LHCN-M2 (cell line): ENCODE data around the gene ADAMTS1. TPM values are rescaled to one million over a fixed set of nuclear protein-coding genes. Genes with fewer than 3 reads are reported as not detected.
A peak's percentile ranks its signal among the peaks of the same experiment; 100 is the strongest.
"Not testable (repeated sequence)": the region's sequence is repeated elsewhere in the genome, so short reads cannot be mapped to it uniquely, and the experiment has no call there.

ENCODE experiments used
- DNase-seq: peaks from one replicate; pipeline ENCODE4 v3.0.0-alpha.2; 2012; ENCODE audit warnings: low read depth
- polyA plus RNA-seq: library from polyadenylated mRNA; unstranded; fragments of >200 nt; gene quantifications from one replicate; pipeline ENCODE4 v1.2.1, GENCODE V29; 2012; ENCODE audit warnings: missing spikeins
- total RNA-seq: library from RNA; depleted of rRNA; stranded (reverse); fragments of >200 nt; gene quantifications from 2 replicates; pipeline ENCODE4 v1.2.3, GENCODE V29; 2014; rRNA removed

ADAMTS1 gene
- total RNA-seq: 82.8 and 101 TPM in 2 replicates
- 75.9 TPM for polyA plus RNA-seq

DNA sequence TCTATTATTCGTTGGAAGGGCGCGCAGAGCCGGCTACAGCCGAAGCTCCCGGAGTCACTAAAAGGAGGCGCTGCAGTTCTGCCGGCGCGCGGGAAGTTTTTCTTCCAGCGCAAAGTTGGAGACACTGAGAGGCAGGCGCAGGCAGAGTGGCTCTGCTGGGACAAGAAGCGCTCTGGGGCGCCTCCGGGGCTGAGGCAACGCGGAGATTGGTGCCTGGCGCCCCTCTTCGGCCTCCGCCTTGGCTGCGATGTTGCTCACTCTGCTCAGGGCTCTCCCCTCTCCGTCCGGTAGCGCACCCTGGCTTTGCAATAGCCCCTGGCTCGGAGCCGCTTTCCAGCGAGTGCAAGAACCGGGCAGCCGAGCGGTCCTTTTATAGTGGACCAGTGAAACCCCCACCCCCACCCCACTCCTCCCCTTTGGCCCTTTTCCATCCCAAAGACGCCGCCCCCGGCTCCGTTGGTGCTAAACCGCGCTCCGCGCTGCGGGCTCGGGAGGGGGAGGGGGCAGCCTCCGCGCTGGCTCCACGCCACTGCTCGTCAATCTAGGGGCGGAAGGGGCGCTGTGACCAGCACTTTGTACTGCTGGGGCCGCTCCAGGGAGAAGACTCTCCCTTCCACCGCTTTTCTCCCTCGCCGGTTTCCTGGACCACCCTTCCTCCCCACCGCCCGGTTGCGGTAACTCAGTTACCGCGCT is at the start of gene ADAMTS1:
ADAMTS1 (minus strand) TSS at position 344 of the 693 bp plus-strand sequence. CDS start 455 bp downstream, outside the sequence.
- peak; percentile 90 for DNase-seq

DNA sequence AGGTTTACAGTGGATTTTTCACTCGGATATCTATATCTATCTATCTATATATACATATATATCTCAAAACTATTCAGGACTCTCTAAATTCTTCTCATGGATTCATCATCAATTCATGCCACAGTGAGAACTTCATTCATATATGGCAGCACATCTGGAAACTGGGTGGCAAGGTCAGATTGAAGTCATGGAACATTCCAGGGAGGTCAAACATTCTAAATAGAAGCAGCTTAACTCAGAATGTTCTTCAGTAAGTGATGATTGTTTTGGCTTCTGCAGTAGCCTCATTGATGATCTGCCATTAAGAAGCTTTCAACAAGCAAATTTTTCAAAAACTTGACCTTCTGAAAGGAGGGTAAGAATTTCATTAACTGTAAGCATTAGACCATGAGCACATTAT is 46.9 kb upstream of the ADAMTS1 start:
- no peak for DNase-seq

- no peak for DNase-seq
Measured at GRCh38 chr21:26888931-26889330, 43.7 kb upstream of the ADAMTS1 start.

GRCh38 chr21:26888256-26888655 is 43.0 kb upstream of the ADAMTS1 start:
- peak; percentile 23 for DNase-seq

GRCh38 chr21:26887251-26887650 is 42.0 kb upstream of the ADAMTS1 start:
- DNase-seq: no peak

- no peak for DNase-seq
Measured at GRCh38 chr21:26884436-26884835, 39.2 kb upstream of the ADAMTS1 start.

- no peak for DNase-seq
Measured at GRCh38 chr21:26883768-26884167, 38.6 kb upstream of the ADAMTS1 start.

DNA sequence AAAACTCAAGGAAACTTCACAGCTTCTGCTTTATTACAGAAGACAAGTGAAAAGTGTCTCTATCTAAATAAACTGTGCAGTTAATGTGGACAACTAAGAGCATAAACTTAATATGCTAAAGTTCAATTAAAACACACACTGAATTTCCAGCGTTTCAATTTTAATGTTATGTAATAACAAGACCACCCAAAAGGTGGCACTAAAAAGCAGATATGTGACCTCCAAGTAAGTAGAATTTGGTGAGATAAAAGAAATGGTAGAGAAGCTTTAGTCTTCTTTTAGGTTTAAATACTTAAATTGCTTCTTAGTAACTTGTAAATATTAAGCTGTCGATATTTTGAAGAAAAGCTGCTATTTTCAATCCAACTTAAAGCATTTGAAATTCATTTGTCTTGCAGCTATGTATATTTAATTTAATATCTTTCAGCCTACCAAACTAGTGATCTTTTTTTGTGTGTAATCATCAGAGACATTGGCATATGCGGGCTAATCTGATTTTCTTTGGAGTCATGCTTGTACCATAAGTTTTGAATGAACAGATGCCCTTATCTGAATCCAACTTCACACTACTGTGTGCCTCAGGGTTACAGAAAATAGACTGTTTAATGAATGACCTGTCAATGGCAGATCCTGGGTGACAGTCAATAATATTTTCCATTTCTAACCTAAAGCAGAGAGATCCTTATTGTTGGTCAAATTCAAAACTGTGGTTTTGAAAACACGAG is 36.5 kb upstream of the ADAMTS1 start:
- peak; percentile 33 for DNase-seq

DNA sequence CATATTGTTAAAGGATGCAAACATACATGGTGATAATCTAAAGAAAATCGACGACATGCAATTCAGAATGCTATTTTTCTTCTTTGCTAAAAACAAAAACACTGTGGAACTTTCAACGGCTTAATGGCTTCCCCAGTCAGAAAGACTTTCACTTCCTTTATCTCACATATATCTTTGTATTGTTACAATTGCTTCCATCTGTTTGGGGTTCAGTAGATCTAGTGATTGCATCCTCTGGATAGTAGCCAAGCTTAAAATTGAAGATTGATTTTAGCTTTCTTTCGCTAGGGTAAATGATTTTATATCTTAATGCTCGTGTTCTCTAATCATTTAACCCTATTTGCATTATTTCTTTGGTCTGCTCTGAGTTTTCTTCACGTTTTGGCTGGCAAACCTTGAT is 31.8 kb upstream of the ADAMTS1 start:
- DNase-seq: no peak

GRCh38 chr21:26874347-26874746 is 29.1 kb upstream of the ADAMTS1 start:
- DNase-seq: no peak

GRCh38 chr21:26865857-26866256 is 20.6 kb upstream of the ADAMTS1 start:
- DNase-seq: no peak

DNA sequence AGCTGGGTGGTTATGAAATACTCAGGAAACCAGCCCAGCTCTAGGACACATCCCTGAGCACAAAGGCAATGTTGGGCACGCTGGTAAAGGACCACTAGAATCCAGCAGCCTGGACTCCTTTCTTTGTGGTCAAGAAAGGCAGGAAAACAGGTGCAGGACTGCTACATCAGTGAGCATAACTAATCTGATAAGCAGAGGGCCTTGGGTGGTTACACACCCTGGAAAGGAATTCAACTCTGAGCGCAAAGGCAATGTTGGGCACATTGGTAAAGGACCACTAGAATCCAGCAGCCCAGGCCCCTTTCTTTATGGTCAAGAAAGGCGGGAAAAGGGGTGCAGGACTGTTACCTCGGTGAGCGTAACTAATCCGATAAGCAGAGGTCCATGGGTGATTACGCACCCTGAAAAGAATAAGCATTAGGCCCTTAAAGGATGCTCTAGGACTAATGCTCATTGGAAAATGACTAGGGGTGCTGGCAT is 11.7 kb upstream of the ADAMTS1 start:
- DNase-seq: not testable (repeated sequence)

DNA sequence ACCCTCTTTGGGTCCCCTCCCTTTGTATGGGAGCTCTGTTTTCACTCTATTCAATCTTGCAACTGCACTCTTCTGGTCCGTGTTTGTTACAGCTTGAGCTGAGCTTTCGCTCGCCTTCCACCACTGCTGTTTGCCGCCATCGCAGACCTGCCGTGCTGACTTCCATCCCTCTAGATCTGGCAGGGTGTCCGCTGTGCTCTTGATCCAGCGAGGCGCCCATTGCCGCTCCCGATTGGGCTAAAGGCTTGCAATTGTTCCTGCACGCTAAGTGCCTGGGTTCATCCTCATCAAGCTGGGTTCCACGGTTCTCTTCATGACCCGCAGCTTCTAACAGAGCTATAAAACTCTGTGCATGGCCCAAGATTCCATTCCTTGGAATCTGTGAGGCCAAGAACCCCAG is 9.5 kb upstream of the ADAMTS1 start:
- DNase-seq: not testable (repeated sequence)

- DNase-seq: no peak
Measured at GRCh38 chr21:26852423-26852822, 7.2 kb upstream of the ADAMTS1 start.

- no peak for DNase-seq
Measured at GRCh38 chr21:26851109-26851944, 6.1 kb upstream of the ADAMTS1 start.

GRCh38 chr21:26850116-26850643 is 5.0 kb upstream of the ADAMTS1 start:
- peak; percentile 60 for DNase-seq

DNA sequence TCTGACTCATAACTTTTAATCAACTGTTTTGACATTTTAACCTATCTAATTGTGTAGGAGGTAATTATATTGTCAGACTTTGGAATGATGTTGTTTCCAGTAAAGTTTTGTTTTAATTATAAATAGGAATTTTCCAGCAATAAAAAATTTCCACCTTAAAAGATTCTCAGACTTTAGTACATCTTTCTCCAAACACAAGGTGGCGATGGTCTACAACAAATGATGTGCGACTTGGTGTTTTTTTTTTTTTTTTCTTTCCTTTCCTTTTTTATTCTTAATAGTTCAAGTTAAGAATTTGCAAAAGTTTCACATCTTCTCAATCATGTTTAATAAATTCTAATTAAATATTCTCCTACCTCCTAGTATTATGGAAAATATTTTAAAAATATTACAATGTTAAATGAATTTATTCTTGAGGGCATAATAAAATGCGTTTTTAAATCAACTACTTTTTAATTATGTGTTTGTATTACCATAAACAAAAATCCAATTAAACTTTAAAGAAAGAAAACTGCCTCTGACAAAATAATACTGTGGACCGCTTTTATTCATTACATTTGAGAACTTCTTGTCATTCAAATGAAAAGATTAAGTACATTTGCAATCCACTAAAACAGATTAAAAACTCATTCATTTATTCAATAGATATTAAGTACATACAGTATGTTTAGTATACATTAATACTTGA is 4.4 kb upstream of the ADAMTS1 start:
- peak; percentile 73 for DNase-seq

- no peak for DNase-seq
Measured at GRCh38 chr21:26847921-26848320, 2.7 kb upstream of the ADAMTS1 start.

DNA sequence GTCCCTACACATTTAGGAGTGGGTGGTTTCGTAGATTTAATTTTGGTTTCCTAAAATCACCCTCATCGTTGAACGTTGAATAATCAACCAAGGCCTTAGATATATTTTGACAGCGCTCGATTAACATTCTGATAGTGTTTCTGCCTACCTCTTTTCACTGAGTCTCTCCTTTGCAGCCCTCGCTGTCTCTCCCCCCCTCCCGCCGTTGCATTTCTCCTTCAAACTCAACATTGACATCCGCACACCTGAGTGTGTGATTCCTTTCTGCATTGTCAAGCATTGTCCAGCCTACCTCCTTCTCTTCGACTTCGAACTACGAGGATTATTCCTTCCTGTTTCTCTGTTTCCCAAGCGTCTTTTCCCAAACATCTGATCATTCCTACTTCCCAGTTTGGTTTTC is 1.8 kb upstream of the ADAMTS1 start:
- no peak for DNase-seq

- peak; percentile 80 for DNase-seq
Measured at GRCh38 chr21:26846036-26846931, 1.1 kb upstream of the ADAMTS1 start.
